Ovary (tissue), 3 donors: Measurements from ENCODE around the gene KCNQ4.

Experiments
- CTCF ChIP-seq, 3 donors: fragments of 450-650 bp in 2 of 3; fragments of 200-600 bp in 1 of 3; IDR thresholded peaks; one replicate each; pipeline versions ENCODE4 v1.5.1 to v1.8.0; 2016 to 2022; ENCODE audit warnings: antibody characterized with exemption in 3 of 3, mild to moderate bottlenecking in 1 of 3
- POLR2A ChIP-seq: fragments of 450-650 bp; IDR thresholded peaks from one replicate; pipeline ENCODE4 v1.6.1; 2017; ENCODE audit warnings: antibody characterized with exemption, mild to moderate bottlenecking, moderate library complexity
- donor health status: DM: no; HTN: no; CAD: no.

DNA sequence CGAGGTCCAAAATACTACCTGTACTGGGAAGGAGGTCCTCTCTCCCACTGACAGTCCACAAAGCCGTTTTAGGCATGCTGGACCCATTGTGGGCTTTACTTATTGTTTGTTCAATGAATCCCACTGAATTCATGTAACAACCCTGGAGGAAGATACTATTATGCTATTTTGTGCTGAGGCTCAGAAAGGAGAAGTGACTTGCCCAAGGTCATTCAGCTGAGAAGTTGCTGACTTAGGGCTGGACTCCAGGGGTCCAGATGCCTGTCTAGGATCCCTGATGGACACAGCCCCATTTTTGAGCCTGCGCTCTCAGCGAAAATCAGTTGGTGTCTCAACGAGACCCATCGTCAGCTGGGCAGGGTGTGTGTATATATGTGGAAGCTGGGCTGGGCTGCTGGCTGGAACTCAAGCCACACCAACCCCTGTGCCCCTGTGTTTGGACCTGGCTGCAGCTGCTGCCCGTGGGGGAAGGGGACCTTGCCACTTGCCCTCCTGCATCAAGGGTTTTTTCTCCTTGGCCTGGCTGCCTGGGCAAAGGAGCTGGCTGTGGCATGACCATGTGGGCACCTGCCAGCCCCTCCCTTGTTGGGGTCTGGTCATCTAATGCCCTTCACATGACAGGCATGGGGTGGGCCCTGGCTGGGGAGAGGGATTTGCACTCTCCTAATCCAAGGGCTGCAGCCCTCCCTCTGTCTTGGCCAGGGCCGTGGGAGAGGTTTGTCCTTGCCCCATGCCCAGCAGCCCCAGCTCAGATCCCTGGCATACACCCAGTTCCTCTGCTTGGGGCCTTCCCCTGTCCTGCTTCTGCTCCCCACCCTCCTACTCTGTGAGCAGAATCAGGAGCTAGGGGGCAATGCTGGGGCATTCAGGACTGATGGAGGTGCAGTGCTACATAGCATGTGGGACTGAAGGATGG is 15.0 kb downstream of the KCNQ4 start:
- TF ChIP-seq CTCF (IDR thresholded peaks at IDR 0.05) (no peak), POLR2A (no peak)
